Calu3 (cell line): ENCODE data around the gene EDN3. TPM values are rescaled to one million over a fixed set of nuclear protein-coding genes. Genes with fewer than 3 reads are reported as not detected.

ENCODE experiments used
- BruUV-seq: library from RNA; stranded (reverse); fragments of 400-500 nt; replicated peaks from 2 replicates; lab custom pipeline; 2021; lab: Mats Ljungman, UMichigan
- CTCF ChIA-PET: fragments of 300-600 bp; sonication (Branson Sonifier 250); formaldehyde crosslinking; loops from one replicate; lab custom pipeline; 2022; ENCODE audit warnings: antibody characterized with exemption; lab: Charles Lee
- DNase-seq: peaks from one replicate; pipeline ENCODE4 v3.0.0; 2022
- H3K27ac Mint-ChIP-seq: one replicate; pipeline ENCODE4 v1.8.0; 2022; ENCODE audit warnings: mixed read lengths; ENCODE audit not compliant: unreplicated experiment
- H3K27me3 Mint-ChIP-seq: one replicate; pipeline ENCODE4 v1.8.0; 2022; ENCODE audit warnings: mixed read lengths; ENCODE audit not compliant: unreplicated experiment
- H3K36me3 Mint-ChIP-seq: one replicate; pipeline ENCODE4 v1.8.0; 2022; ENCODE audit warnings: mild to moderate bottlenecking, moderate library complexity, mixed read lengths; ENCODE audit not compliant: insufficient read depth, unreplicated experiment
- H3K4me1 Mint-ChIP-seq: one replicate; pipeline ENCODE4 v1.8.0; 2022; ENCODE audit warnings: mild to moderate bottlenecking, low read depth, mixed read lengths; ENCODE audit not compliant: unreplicated experiment
- H3K4me3 Mint-ChIP-seq: one replicate; pipeline ENCODE4 v1.8.0; 2022; ENCODE audit warnings: mild to moderate bottlenecking, low read depth, moderate library complexity, mixed read lengths; ENCODE audit not compliant: unreplicated experiment
- H3K9me3 Mint-ChIP-seq: one replicate; pipeline ENCODE4 v1.8.0; 2022; ENCODE audit warnings: low read depth, mixed read lengths; ENCODE audit not compliant: unreplicated experiment
- CTCF ChIP-seq: fragments of 200-600 bp; IDR thresholded peaks from one replicate; pipeline ENCODE4 v1.8.0; 2022; ENCODE audit warnings: antibody characterized with exemption; ENCODE audit not compliant: unreplicated experiment
- intact Hi-C: fragments of 100-400 bp; cut with micrococcal nuclease; formaldehyde crosslinking; loops from one replicate; pipeline ENCODE4 v1.10.0; 2022; ENCODE audit not compliant: unreplicated experiment
- total RNA-seq: library from RNA; stranded (reverse); gene quantifications from 2 replicates; pipeline ENCODE4 v1.2.3, GENCODE V29; 2022

Gene EDN3
- total RNA-seq, 1 experiment from 2014 or later, result not detected

- no TSS peak for BruUV-seq
- DNase-seq, result no peak
- Mint-ChIP-seq H3K27me3 (peaks cover 98% of the 10 kb centered on the region), H3K4me1 (no peaks in the 10 kb centered on the region), H3K36me3 (no peaks in the 10 kb centered on the region), H3K4me3 (no peak overlapping the region), H3K27ac (no peak overlapping the region), H3K9me3 (no peaks in the 10 kb centered on the region)
- CTCF ChIA-PET, result no interaction called here
- intact Hi-C loops, result no loop called here
- TF ChIP-seq CTCF, result no peak
Measured at GRCh38 chr20:59258221-59258621, 42.2 kb upstream of the EDN3 start.

GRCh38 chr20:59259946-59260345, 40.5 kb upstream of the EDN3 start:
- H3K27ac Mint-ChIP-seq, result no peak overlapping the region
- no peaks in the 10 kb centered on the region for H3K4me1 Mint-ChIP-seq
- peaks cover 98% of the 10 kb centered on the region for H3K27me3 Mint-ChIP-seq
- no TSS peak for BruUV-seq
- CTCF ChIA-PET, result no interaction called here
- TF ChIP-seq CTCF, result no peak
- H3K9me3 Mint-ChIP-seq, result no peaks in the 10 kb centered on the region
- intact Hi-C loops, result no loop called here
- no peak overlapping the region for H3K4me3 Mint-ChIP-seq
- H3K36me3 Mint-ChIP-seq, result no peaks in the 10 kb centered on the region
- DNase-seq, result no peak

- Mint-ChIP-seq H3K9me3 (no peaks in the 10 kb centered on the region), H3K27me3 (peaks cover 88% of the 10 kb centered on the region), H3K36me3 (no peaks in the 10 kb centered on the region), H3K4me1 (no peaks in the 10 kb centered on the region), H3K27ac (no peak overlapping the region), H3K4me3 (no peak overlapping the region)
- no peak for TF ChIP-seq CTCF
- no peak for DNase-seq
- CTCF ChIA-PET, result interaction anchor here (0.5 to 1.2 kb wide), 3 partner anchors 9 to 282 kb away, joined by 3 read pairs; no protein-coding TSS in a partner anchor
- BruUV-seq, result no TSS peak
- intact Hi-C loops, result no loop called here
Measured at GRCh38 chr20:59265298-59265697, 35.1 kb upstream of the EDN3 start.

- Mint-ChIP-seq H3K36me3 (no peaks in the 10 kb centered on the region), H3K27ac (no peak overlapping the region), H3K27me3 (peaks cover 85% of the 10 kb centered on the region), H3K9me3 (no peaks in the 10 kb centered on the region), H3K4me1 (no peaks in the 10 kb centered on the region), H3K4me3 (no peak overlapping the region)
- no peak for DNase-seq
- BruUV-seq, result no TSS peak
- intact Hi-C loops, result no loop called here
- TF ChIP-seq CTCF, result no peak
- CTCF ChIA-PET, result interaction anchor here (0.6 kb wide), 1 partner anchor 119 kb away, joined by 4 read pairs; no protein-coding TSS in a partner anchor
Measured at GRCh38 chr20:59268870-59269269, 31.5 kb upstream of the EDN3 start.
